Measurements from ENCODE around the gene ATP2A3. TPM values are rescaled to one million over a fixed set of nuclear protein-coding genes. Genes with fewer than 3 reads are reported as not detected.
A peak's percentile ranks its signal among the peaks of the same experiment; 100 is the strongest.
"Not testable (repeated sequence)": the region's sequence is repeated elsewhere in the genome, so short reads cannot be mapped to it uniquely, and the experiment has no call there.

The ATP2A3 gene
- total RNA-seq, 2 experiments from 2014 or later: 92.6 to 98.3 TPM

DNA sequence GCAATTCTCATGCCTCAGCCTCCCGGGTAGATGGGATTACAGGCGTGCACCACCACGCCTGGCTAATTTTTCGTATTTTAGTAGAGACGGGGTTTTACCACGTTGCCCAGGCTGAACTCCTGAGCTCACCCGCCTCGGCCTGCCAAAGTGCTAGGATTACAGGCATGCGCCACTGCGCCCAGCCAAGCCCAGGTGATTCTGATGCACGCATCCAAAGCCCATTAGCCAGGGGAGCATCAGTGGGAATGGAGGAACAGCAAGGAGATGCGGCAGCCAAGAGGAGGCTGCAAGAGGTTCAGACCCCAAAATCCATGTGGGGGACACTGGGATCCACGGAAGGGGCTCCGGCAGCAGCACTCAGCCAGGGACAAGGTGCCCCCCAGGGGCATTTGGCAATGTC lies 12.1 kb downstream of the ATP2A3 start:
- Mint-ChIP-seq H3K27me3 (no peaks in the 10 kb centered on the region), H3K4me3 (no peak overlapping the region), H3K4me1 (peaks cover 11% of the 10 kb centered on the region), H3K9me3 (ENCODE audit: low read depth) (no peaks in the 10 kb centered on the region), H3K27ac (peak overlapping the region; percentile 60), H3K36me3 (ENCODE audit: low read depth) (peaks cover 16% of the 10 kb centered on the region)
- ATAC-seq (no peak), DNase-seq (no peak)
- POLR2A ChIA-PET: no interaction called here
- CTCF ChIA-PET: no interaction called here
- intact Hi-C loops (cut with DNase I, micrococcal nuclease): no loop called here

DNA sequence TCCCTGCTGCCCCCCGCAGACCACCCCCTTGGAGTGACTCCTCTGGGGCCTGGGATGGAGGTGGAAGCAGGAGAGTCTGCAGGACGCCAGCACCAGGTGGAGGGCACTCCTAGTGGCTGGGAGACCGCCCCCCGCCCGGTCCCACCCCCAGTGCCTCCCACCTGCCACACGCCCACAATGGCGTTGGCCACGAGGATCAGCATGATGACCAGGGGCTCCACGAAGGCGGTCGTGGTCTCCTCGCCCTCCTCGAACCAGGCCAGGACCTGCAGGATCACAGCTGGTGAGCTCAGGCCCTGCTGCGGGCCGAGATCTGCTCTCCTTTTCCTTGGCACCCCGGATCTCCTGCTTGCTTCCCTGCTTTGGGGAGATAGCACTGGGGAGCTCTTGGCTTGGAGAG lies 12.8 kb downstream of the ATP2A3 start:
- POLR2A ChIA-PET: no interaction called here

DNA sequence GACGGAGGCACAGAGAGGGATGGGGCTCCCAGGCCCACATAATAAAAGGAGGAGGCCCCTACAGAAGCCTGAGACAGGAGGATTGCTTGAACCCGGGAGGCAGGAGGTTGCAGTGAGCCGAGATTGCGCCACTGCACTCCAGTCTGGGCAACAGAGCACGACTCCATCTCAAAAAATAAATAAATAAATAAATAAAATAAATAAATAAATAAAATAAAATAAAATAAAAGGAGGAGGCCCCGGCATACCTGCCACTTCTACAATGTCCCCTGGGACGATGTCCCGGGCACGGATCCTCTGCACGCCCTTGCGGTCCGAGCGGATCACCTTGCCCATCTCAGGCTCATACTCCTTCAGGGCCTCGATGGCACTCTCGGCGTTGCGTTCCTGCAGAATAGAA lies 13.2 kb downstream of the ATP2A3 start:
- CTCF ChIA-PET: interaction anchor here (1.1 kb wide), 1 partner anchor 58 kb away, joined by 3 read pairs; the partner anchor contains the start of gene CAMKK1
- peaks cover 15% of the 10 kb centered on the region for H3K36me3 Mint-ChIP-seq (ENCODE audit: low read depth)

More for the DNA sequence above, 12.8 kb downstream of the ATP2A3 start:
- no peaks in the 10 kb centered on the region for H3K9me3 Mint-ChIP-seq (ENCODE audit: low read depth)
- H3K4me1 Mint-ChIP-seq: peaks cover 3% of the 10 kb centered on the region
- H3K4me3 Mint-ChIP-seq: no peak overlapping the region
- CTCF ChIA-PET: no interaction called here
- ATAC-seq (no peak), DNase-seq (no peak)
- no peaks in the 10 kb centered on the region for H3K27me3 Mint-ChIP-seq
- peaks cover 13% of the 10 kb centered on the region for H3K36me3 Mint-ChIP-seq (ENCODE audit: low read depth)
- intact Hi-C loops (cut with DNase I, micrococcal nuclease): no loop called here
- no peak overlapping the region for H3K27ac Mint-ChIP-seq

DNA sequence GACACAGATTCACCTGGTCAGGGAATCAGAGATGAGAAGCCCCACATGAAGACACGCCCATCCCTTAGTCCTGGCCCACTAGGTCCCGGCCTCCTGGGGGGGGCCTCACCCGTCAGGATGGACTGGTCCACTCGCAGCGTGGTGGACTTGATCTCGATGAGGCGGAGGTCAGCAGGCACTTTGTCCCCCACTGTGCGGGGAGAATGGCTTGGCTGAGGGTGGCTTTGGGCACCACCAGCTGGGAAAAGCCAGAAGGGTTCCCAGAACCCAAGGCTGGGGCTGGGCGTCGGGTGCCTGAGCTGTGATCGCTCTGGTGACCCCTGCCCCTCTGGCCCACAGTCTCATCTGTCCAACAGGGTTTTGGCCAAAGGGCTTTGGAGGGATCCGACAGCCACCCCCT lies 13.7 kb downstream of the ATP2A3 start:
- peaks cover 19% of the 10 kb centered on the region for H3K36me3 Mint-ChIP-seq (ENCODE audit: low read depth)
- H3K4me3 Mint-ChIP-seq: no peak overlapping the region
- ChIA-PET POLR2A (no interaction called here), CTCF (interaction anchor here (1.1 kb wide), 1 partner anchor 58 kb away, joined by 3 read pairs; the partner anchor contains the start of gene CAMKK1)
- no peaks in the 10 kb centered on the region for H3K27me3 Mint-ChIP-seq
- H3K4me1 Mint-ChIP-seq: no peaks in the 10 kb centered on the region
- intact Hi-C loops (cut with DNase I, micrococcal nuclease): no loop called here
- no peak for DNase-seq
- H3K27ac Mint-ChIP-seq: no peak overlapping the region
- no peak for ATAC-seq
- no peaks in the 10 kb centered on the region for H3K9me3 Mint-ChIP-seq (ENCODE audit: low read depth)

More for the DNA sequence above, 13.2 kb downstream of the ATP2A3 start:
- intact Hi-C loops (cut with DNase I, micrococcal nuclease): no loop called here
- ATAC-seq: no peak
- DNase-seq: no peak
- POLR2A ChIA-PET: no interaction called here
- H3K27ac Mint-ChIP-seq: no peak overlapping the region
- H3K9me3 Mint-ChIP-seq (ENCODE audit: low read depth): no peaks in the 10 kb centered on the region
- no peak overlapping the region for H3K4me3 Mint-ChIP-seq
- no peaks in the 10 kb centered on the region for H3K27me3 Mint-ChIP-seq
- H3K4me1 Mint-ChIP-seq: no peaks in the 10 kb centered on the region

DNA sequence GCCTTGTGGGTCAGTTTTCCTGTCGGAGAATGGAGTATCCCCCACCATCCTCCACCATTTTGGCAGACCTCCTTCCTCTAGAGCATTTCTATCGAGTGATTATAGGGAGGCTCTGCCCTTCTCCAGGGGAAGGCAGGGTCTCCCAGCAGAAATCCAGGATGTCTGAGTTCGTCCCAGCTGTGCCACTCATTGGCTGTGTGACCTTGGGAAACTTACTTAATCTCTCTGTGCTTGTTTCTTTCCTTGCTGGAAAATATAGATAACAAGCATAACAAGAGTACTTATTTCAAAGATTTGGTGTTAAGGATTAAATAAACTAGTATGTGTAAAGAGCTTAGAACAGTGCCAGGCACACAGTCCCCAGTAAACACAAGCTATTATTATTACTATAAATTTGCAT lies 14.8 kb downstream of the ATP2A3 start:
- Mint-ChIP-seq H3K4me3 (no peak overlapping the region), H3K9me3 (ENCODE audit: low read depth) (no peaks in the 10 kb centered on the region), H3K36me3 (ENCODE audit: low read depth) (peaks cover 24% of the 10 kb centered on the region), H3K27me3 (no peaks in the 10 kb centered on the region), H3K27ac (peak overlapping the region; percentile 31), H3K4me1 (no peaks in the 10 kb centered on the region)
- DNase-seq (no peak), ATAC-seq (no peak)
- ChIA-PET CTCF (interaction anchor here (0.6 to 1.0 kb wide), 3 partner anchors 16 to 220 kb away, joined by 3 to 4 read pairs (median 3); no protein-coding TSS in a partner anchor), POLR2A (interaction anchor here (0.7 kb wide), 1 partner anchor 13 kb away, joined by 4 read pairs; no protein-coding TSS in a partner anchor)
- intact Hi-C loops (cut with DNase I, micrococcal nuclease): no loop called here

DNA sequence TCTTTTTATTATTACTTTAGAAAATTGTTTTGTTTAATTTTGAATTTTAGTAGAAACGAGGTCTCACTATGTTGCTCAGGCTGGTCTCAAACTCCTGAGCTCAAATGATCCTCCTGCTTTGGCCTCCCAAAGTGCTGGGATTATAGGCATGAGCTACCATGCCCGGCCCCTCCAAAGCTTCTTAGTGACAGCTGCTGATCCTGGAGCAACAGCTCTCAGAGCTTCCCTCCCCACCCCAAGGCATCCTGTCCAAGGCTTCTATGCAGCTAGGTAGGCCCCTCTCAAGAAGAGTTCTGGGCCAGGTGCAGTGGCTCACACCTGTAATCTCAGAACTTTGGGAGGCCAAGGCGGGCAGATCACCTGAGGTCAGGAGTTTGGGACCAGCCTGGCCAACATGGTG lies 15.7 kb downstream of the ATP2A3 start:
- DNase-seq; H3K4me3 Mint-ChIP-seq; POLR2A ChIA-PET; H3K9me3 Mint-ChIP-seq (ENCODE audit: low read depth); H3K27me3 Mint-ChIP-seq; H3K4me1 Mint-ChIP-seq; intact Hi-C loops (cut with DNase I, micrococcal nuclease); H3K27ac Mint-ChIP-seq; ATAC-seq: not testable (repeated sequence)
- peaks cover 32% of the 10 kb centered on the region for H3K36me3 Mint-ChIP-seq (ENCODE audit: low read depth)
- CTCF ChIA-PET: interaction anchor here (0.6 to 1.2 kb wide), 5 partner anchors 16 to 1618 kb away, joined by 3 to 5 read pairs (median 3); no protein-coding TSS in a partner anchor

DNA sequence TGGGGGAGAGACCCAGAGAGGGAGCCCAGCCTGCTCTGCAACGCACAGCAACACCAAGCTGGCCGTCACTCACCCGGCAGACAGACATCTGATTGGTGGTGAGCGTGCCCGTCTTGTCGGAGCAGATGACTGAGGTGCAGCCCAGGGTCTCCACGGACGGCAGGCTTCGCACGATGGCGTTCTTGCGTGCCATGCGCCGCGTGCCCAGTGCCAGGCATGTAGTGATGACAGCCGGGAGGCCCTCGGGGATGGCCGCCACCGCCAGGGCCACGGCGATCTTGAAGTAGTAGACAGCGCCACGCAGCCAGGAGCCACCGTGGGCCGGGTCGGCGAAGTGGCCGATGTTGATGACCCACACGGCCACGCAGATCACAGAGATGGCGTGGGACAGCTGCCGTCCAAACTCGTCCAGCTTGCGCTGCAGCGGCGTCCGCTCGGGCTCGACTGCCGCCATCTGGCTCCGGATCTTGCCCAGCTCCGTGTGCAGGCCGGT lies 16.9 kb downstream of the ATP2A3 start:
- Mint-ChIP-seq H3K4me1 (no peaks in the 10 kb centered on the region), H3K9me3 (ENCODE audit: low read depth) (no peaks in the 10 kb centered on the region), H3K27ac (no peak overlapping the region), H3K27me3 (no peaks in the 10 kb centered on the region), H3K36me3 (ENCODE audit: low read depth) (peaks cover 41% of the 10 kb centered on the region), H3K4me3 (no peak overlapping the region)
- ChIA-PET POLR2A (no interaction called here), CTCF (interaction anchor here (0.7 to 1.4 kb wide), 3 partner anchors 11 to 59 kb away, joined by 3 to 5 read pairs (median 4); no protein-coding TSS in a partner anchor)
- ATAC-seq (no peak), DNase-seq (no peak)
- intact Hi-C loops (cut with DNase I, micrococcal nuclease): no loop called here

DNA sequence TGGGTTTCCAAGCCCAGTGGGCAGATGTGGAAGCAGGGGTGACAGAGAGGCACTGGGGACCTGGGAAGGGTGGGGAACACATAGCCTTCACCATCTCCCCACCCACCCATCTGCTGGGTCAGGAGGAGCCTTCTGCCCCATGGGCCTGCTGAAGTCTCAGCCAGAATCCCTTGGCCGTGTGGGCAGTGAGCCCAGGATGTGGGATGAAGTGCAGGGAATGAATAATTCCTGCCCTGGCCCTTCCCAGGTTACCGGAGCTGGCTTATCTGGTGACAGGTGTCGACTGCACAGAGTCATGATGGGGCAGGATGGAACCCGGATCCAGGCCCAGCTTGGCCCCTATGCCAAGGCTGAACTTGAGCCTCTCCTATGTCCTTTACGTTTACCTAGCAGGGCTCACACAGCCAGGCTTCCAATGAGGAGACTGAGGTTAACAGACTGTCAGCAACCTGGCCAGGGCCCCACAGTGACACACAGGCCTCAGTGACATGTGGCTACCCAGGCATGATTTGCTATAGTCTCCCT lies 17.5 kb downstream of the ATP2A3 start:
- peaks cover 41% of the 10 kb centered on the region for H3K36me3 Mint-ChIP-seq (ENCODE audit: low read depth)
- CTCF ChIA-PET: interaction anchor here (1.4 kb wide), 1 partner anchor 11 kb away, joined by 4 read pairs; no protein-coding TSS in a partner anchor
- POLR2A ChIA-PET: no interaction called here
- ATAC-seq (no peak), DNase-seq (no peak)
- H3K9me3 Mint-ChIP-seq (ENCODE audit: low read depth): no peaks in the 10 kb centered on the region
- no peaks in the 10 kb centered on the region for H3K27me3 Mint-ChIP-seq
- H3K27ac Mint-ChIP-seq: no peak overlapping the region
- no peaks in the 10 kb centered on the region for H3K4me1 Mint-ChIP-seq
- intact Hi-C loops (cut with DNase I, micrococcal nuclease): no loop called here
- H3K4me3 Mint-ChIP-seq: no peak overlapping the region

DNA sequence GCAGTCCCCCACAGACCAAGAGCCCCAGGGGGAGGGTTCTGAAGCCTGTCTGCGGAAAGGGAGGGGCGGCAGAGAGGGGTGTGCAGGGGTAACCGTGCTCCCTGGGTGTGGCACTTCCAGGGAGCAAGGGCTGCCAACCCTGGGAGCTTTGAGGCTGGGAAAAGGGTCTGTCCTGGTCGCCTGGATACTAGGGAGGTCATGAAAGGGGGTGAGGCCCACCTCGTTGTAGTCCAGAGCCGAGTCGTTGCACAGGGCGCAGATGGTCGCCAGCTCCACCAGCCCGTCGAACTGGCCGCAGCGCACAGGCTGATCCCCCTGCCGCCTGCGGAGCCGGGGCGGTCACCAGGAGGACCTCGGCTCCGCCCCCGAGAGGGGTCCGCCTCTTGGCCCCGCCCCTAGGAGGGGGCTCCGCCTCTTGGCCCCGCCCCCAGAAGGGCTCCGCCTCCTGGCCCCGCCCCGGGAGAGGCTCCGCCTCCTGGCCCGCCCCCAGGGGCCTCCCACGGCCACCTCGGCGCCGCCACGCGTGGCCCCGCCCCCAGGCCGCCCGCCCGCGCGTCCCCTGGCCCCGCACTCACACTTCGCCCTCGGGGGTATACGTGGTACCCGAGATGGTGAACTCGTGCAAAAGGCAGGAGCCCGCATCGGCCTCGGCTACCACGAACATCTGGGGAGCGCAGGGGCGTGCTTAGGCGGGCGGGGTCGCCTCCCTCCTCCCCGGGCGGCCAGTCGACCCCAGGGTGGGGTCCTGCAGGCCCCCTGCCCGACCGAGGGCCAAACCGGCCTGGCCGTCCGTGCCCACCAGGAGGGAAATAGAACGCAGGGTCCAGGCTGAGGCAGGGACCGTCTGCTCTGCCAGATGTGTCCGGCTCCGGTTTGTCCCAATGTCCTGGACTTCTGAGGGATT lies 19.5 kb downstream of the ATP2A3 start:
- Mint-ChIP-seq H3K27ac (no peak overlapping the region), H3K9me3 (ENCODE audit: low read depth) (no peaks in the 10 kb centered on the region)

DNA sequence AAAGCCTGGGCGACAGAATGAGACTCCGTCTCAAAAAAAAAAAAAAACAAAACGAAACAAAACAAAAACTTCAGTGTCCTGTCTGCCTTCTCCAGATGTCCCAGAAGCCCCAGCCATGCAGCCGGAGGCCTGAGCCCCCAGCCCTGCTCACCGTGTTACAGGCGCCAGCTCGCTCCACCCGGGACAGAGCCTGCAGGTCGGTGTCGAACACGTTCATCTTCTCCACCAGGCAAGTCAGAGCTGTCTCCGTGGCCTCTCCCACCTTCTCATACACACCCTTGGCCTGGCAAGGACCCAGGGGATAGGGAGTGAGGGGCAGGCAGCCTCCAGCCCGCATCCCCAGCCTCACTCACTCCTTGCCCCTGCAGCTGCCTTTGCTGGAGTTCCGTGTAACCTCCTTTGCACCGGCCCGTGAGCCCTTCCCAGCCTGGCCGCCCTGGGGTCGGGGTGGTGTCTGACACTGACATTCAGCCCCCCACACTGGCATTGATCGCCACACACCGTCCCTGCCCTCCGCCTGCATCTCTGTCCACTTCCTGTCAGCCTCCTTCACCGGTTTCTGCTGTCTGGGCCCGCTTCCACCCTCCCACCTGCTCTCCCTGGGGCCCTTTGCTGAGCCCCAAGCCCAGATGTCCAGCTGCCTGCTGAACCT lies 20.9 kb downstream of the ATP2A3 start:
- Mint-ChIP-seq H3K27me3 (no peaks in the 10 kb centered on the region), H3K4me1 (no peaks in the 10 kb centered on the region), H3K27ac (no peak overlapping the region), H3K9me3 (ENCODE audit: low read depth) (no peaks in the 10 kb centered on the region), H3K36me3 (ENCODE audit: low read depth) (peaks cover 45% of the 10 kb centered on the region), H3K4me3 (no peak overlapping the region)
- ATAC-seq (no peak), DNase-seq (no peak)
- ChIA-PET CTCF (no interaction called here), POLR2A (no interaction called here)
- intact Hi-C loops (cut with DNase I, micrococcal nuclease): no loop called here

More for the DNA sequence above, 19.5 kb downstream of the ATP2A3 start:
- DNase-seq (peak; percentile 72), ATAC-seq (peak; percentile 88)
- Mint-ChIP-seq H3K27me3 (no peaks in the 10 kb centered on the region), H3K4me1 (no peaks in the 10 kb centered on the region), H3K4me3 (no peak overlapping the region), H3K36me3 (ENCODE audit: low read depth) (peaks cover 47% of the 10 kb centered on the region)
- CTCF ChIA-PET: interaction anchor here (0.6 kb wide), 1 partner anchor 32 kb away, joined by 4 read pairs; no protein-coding TSS in a partner anchor
- intact Hi-C loops (cut with DNase I, micrococcal nuclease): loop anchor here in 1 of 2 experiments (1.0 kb wide), 3 partner anchors 20 to 98 kb away; partner anchors contain the start of genes ATP2A3, CAMKK1 and NCBP3
- POLR2A ChIA-PET: no interaction called here

DNA sequence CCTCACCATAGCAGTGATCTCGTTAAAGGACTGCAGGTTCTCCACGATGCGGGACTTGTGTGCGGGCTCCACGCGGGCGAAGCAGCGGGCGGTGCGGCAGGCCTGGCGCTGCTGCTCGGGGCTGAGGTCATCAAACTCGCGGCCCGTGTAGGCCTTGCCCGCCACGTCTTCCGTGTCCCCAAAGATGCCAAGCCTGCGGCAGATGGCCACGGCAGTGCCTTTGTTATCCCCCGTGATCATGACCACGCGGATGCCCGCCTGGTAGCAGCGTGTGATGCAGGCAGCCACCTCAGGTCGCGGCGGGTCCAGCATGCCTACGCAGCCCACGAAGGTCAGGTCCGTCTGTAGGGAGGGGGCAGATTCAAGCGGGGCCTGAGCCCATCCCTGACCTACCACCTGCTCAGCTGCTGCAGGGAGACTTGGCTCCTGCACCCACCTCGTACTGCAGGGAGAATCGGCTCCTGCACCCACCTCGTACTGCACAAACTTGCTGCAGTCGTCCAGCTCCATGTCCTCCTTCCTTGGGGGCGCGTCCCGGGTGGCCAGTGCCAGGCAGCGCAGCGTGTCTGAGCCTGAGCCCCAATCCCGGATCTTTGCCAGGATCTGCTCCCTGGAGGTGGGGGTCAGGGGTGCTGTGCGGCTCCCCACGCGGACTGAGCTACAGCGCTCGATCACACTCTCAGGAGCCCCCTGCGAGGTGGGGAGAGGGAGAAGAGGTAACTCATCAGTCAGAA lies 23.1 kb downstream of the ATP2A3 start:
- ATAC-seq (no peak), DNase-seq (no peak)
- CTCF ChIA-PET: no interaction called here
- Mint-ChIP-seq H3K4me1 (no peaks in the 10 kb centered on the region), H3K27me3 (no peaks in the 10 kb centered on the region), H3K27ac (no peak overlapping the region), H3K9me3 (ENCODE audit: low read depth) (no peaks in the 10 kb centered on the region), H3K4me3 (no peak overlapping the region), H3K36me3 (ENCODE audit: low read depth) (peaks cover 53% of the 10 kb centered on the region)
- POLR2A ChIA-PET: no interaction called here
- intact Hi-C loops (cut with DNase I, micrococcal nuclease): no loop called here

Measured in activated CD4-positive, alpha-beta T cell treated with anti-CD3 and anti-CD28 coated beads for 36 hours (primary cell).